Subcutaneous adipose tissue (tissue), 4 donors: Measurements from ENCODE around the gene MALSU1. TPM values are rescaled to one million over a fixed set of nuclear protein-coding genes. Genes with fewer than 3 reads are reported as not detected.

Experiments
- total RNA-seq, 4 donors: library from RNA; depleted of rRNA; stranded (reverse); fragments of >200 nt; gene quantifications; one replicate each; pipeline ENCODE4 v1.1.0, GENCODE V29; 2016
- TF ChIP-seq, protein P1 (sequence below): fragments of 450-650 bp; IDR thresholded peaks from one replicate; pipeline ENCODE4 v1.5.1; 2016; ENCODE audit warnings: low read depth, mild to moderate bottlenecking, control low read depth, antibody characterized with exemption, moderate library complexity

MALSU1 gene
- total RNA-seq, 4 donors from 2014 or later: 37.6 to 52.7 (median 47.8) TPM

DNA sequence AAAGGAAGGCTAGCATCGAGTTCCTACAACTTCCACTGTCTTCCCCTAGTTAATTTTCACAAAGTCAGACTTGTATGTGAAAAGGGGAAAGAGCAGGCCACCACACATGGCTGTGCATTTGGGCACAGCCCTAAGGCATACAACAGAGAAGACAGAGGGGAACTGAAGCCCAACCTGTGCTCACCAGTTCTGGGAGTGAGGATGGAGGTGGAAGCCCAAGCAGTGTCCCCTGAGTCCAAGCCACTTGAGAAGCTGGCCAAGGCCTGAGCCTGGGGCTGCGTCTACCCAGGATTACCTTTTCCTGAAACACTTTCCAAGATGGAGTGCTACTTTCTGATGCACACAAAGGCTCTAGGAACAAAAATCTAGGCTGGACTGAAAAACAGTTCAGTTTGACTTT, 32.2 kb upstream of the MALSU1 start:
- TF ChIP-seq, protein P1, sequence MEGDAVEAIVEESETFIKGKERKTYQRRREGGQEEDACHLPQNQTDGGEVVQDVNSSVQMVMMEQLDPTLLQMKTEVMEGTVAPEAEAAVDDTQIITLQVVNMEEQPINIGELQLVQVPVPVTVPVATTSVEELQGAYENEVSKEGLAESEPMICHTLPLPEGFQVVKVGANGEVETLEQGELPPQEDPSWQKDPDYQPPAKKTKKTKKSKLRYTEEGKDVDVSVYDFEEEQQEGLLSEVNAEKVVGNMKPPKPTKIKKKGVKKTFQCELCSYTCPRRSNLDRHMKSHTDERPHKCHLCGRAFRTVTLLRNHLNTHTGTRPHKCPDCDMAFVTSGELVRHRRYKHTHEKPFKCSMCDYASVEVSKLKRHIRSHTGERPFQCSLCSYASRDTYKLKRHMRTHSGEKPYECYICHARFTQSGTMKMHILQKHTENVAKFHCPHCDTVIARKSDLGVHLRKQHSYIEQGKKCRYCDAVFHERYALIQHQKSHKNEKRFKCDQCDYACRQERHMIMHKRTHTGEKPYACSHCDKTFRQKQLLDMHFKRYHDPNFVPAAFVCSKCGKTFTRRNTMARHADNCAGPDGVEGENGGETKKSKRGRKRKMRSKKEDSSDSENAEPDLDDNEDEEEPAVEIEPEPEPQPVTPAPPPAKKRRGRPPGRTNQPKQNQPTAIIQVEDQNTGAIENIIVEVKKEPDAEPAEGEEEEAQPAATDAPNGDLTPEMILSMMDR: no peak

DNA sequence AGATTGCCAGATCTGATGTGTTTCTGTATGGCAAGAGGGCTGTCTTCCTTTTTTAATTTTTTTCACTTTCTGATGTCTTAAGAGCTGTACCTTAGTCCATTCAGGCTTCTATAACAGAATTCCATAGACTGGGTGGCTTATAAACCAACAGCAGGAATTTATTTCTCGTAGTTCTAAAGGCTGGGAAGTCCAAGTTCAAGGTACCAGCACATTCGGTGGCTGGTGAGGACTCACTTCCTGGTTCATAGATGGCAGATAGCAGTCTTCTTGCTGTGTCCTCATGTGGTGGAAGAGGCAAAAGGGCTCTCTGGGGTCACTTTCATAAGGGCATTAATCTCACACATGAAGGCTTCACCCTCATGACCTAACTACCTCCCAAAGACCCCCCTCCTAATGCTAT, 31.8 kb upstream of the MALSU1 start:
- TF ChIP-seq, protein P1: no peak

DNA sequence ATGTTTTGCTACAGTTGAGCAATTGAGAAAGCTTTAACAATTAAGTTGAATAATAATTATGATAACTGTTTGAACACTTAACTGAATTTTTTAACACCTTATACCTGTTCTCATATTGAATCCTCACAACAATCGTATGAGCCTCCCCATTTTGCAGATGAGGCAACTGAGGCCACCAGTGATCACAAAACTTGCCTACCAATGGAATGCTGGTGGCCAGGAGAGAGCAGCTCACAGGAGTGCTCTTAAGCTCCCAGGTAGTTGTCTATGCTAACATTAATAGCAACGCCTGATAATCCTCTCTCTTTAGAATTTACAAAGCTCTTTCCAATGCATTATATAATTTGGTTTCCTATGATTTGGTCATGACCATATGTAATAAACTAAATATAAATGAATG, 31.0 kb upstream of the MALSU1 start:
- TF ChIP-seq, protein P1: no peak

DNA sequence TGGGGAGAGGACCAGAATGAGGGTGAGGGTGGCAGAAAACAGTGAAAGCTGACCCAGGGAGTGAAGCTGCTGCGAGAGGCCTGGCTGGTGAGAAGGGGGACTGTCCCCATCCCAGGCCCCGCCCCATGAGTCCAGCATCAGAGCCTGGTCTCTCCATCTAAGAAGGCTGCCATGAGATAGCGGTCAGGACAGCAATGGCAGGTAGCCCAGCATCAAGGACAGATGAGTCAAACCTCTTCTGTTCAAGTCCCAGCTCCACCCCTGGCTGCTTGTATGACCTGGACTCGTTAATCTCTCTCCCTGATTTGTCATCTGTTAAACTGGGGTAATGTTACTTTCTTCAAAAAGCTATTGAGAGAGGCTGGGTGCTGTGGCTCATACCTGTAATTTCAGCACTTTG, 30.4 kb upstream of the MALSU1 start:
- TF ChIP-seq, protein P1: no peak

DNA sequence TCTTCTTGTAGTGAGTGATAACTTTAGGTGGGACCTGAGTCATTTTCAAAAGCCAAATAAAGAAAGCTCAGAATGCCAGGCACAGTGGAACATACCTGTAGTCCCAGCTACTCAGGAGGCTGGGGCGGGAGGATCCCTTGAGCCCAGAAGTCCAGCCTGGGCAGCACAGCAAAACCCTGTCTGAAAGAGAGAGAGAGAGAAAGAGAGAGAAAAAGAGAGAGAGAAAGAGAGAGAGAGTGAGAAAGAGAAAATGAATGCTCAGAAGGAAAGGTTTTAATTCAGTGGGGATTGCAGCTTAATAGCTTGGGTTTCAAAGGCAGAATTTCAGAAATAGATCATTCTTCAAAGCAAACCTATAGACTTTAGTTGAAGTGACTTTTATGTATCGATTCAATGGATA, 26.9 kb upstream of the MALSU1 start:
- TF ChIP-seq, protein P1: no peak

DNA sequence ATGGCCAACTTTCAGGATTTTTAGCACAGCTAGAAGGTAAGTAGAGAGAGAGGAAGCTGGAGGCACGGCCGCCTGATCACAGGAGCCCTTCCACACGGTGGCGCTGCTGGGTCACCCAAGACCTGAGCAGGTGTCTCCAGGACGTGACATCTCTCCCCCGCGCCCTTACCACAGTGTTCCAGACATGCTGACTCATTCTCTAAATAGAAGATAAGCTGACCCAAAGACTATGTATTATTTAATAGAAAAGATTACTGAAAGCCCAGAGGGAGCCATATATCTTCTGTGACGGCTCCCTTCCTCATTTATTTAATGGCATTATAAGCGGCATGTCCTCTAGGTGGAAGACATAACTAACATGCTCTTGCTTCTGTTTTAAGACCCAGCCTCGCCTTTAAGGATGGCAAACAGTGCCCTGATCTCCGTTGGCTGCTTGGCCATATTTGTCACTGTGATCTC, 26.0 kb upstream of the MALSU1 start:
- TF ChIP-seq, protein P1: no peak

DNA sequence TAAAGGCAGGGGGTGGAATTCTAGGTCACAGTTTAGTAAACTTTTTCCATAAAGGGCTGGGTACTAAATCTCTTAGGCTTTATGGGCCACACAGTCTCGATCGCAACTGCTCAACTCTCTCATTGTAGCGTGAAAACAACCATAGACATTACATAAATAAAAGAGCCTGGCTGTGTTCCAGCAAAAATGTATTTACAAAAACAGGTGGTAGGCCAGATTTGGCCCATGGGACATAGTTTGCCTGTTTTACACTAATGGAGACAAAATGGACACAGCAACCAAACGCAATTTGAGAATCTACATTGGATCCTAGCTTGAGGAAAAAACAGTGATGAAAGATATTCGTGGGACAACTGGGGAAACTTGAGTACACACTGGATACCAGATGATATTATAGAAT, 23.2 kb upstream of the MALSU1 start:
- TF ChIP-seq, protein P1: no peak
